ENCODE results near the gene ATXN2L.
A peak's percentile ranks its signal among the peaks of the same experiment; 100 is the strongest.
"Not testable (repeated sequence)": the region's sequence is repeated elsewhere in the genome, so short reads cannot be mapped to it uniquely, and the experiment has no call there.

ATXN2L gene

GRCh38 chr16:28874406-28874805 is 51.6 kb downstream of the ATXN2L start:
- no peak for DNase-seq

- no peak for DNase-seq
Observed at GRCh38 chr16:28875134-28876018, 52.6 kb downstream of the ATXN2L start.

DNA sequence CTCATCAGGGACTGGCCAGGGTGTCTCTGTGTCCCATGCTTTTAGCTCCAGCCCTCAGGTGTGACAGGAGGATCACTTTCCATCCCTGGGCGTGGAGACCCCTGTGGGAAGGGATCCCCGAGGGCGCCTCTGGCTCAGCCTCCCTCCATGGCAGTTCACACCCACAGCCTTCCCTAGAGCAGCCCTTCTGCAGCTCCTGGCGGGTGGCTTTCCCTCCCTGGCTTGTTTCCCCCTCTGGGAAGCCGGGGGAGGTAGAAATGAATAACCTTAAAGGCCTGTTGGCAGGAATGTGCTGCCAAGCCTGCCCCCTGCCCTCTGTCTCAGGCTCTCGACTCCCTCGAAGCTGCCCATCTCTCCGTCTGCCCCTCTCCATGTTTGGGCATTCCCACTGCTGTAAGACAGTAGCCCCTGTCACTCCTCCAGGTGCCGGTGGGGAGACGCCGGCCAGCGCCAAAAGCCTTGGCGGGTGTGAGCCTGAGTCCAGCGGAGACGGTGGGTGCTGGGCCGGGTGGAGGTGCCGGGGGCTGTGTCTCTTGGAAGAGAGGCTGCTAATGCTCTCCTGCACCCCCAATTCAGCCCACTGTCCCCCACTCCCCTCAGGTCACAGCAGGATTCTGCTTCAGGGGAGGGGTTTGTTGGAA is 53.3 kb downstream of the ATXN2L start:
- no peak for DNase-seq

DNA sequence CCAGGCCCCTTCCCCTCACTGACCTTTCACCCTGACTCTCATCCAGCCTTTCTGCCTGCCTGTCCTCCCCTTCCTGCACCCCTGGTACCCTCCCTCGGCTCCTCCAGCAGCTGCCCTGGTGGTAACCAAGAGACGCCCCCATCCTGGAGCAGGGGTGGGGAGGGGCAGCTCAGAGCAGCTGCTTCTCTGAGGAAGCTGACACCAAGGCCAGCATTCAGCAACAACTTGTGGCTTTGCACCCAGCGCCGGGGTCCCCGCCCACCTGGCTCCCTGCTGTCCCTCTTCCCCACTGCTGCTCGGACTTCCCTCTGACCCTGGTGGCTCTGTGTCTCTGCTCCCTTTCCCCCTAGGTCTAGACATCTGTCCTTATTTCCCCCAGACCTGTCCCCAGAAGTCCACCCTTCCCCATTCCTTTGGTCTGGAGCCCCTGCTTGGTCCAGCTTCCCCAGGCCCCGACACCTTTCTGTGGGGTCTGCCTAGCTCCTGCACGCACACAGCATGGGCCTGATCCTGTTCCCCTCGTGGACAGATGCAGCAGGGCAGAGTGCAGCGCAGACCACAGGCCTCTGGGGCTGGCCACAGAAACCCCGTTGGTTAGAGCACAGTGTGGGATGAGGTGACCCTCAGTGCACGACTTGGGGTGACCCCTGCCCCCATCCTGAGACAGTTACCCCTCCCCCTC is 54.3 kb downstream of the ATXN2L start:
- no peak for DNase-seq

GRCh38 chr16:28877655-28878000 is 54.8 kb downstream of the ATXN2L start:
- DNase-seq, result no peak

GRCh38 chr16:28878083-28878926 is 55.5 kb downstream of the ATXN2L start, which contains the start of gene ATP2A1:
ATP2A1 (plus strand) TSS chr16:28878488; CDS start chr16:28878672, 184 bp downstream.
- DNase-seq, result no peak

DNA sequence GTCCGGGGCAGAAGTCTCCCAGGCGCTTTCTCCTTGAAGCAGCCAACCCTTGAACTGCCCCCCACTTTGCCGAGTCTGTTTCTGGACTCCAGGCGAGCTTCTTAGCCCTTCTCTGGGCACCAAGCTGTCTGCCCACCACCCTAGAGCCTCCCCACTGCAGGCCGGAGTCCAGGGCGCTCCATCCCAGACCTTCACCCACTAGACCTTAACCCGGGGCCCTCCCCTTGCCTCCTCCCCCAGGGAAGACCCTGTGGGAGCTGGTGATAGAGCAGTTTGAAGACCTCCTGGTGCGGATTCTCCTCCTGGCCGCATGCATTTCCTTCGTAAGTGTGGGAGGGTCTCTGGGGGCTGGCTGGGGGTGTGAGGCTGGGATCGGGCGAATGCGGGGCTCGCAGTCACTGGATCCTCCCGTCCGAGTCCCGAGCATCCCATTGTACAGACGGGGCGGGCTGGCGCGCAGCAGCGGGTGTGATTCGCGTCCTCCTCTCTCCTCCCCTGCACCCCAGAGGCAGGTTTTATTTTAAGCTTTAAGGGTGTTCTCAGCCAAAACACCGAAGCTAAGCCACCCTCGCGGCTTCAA is 56.6 kb downstream of the ATXN2L start:
- DNase-seq, result no peak

DNA sequence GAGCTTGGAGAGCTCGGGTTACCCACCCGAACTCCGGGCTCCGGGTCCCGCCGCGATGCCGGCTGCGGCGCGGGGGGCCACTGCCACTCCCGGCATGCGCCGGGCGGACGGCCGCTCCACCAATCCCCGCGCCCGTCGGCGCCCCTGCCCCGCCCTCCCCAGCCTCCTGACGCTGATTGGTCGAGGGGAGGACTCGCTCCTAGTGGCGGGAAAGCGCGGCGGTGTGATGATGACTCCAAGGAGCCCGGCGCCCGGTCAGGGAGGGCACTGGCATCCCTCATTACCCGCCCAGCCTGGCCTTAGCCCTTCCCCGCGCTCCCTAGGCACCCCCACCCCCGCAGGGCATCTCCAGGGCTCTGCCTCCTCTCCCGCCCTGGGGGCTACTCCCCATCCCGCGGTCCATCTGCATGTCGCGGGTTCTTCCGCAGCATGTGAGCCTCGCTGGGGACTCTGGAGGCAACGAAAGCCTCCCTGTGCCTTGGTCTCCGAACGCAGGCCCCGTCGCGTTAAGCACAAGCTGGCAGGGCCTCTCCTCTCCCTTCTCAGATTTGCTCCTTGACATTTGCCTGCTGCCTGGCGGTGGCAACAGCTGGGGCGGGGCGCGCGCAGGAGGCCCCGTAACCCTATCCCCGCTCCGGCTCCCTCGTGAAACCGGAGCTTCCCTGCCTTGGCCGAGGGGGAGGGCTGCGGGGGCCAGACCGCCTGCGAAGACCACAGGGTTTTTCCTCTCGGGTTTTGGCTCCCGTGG is 57.2 kb downstream of the ATXN2L start:
- DNase-seq, result peak; percentile 94

DNA sequence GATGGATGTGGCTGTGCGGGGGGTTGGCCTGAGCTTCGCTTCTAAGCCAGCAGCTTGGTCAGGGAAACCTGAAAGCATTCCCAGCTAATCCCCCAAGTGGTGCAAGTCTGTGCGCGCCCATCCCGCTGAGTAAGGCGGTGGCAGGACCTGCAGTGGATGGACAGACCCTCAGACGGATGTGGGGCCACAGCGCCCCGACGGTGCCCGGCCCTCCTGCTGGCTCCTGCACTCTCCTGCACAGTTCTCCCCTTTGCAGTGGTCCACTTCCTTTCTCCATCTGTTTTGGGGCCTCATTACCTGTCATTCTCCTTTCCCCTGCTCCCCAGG is 57.8 kb downstream of the ATXN2L start:
- DNase-seq, result no peak

GRCh38 chr16:28880955-28881354 is 58.2 kb downstream of the ATXN2L start:
- DNase-seq, result no peak

DNA sequence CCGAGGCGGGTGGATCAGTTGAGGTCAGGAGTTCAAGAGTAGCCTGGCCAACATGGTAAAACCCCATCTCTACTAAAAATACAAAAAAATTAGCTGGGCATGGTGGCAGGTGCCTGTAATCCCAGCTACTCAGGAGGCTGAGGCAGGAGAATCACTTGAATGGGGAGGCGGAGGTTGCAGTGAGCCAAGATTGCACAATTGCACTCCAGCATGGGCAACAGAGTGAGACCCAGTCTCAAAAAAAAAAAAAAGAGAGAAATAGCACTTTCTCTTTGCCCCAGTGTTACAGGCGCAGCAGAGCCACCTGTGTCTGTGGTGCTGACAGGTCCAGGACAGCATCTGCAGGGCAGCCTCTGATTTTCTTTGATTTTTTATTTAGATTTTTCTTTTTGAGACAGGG is 58.8 kb downstream of the ATXN2L start:
- DNase-seq, result not testable (repeated sequence)

- no peak for DNase-seq
Observed at GRCh38 chr16:28882551-28883160, 59.9 kb downstream of the ATXN2L start.

DNA sequence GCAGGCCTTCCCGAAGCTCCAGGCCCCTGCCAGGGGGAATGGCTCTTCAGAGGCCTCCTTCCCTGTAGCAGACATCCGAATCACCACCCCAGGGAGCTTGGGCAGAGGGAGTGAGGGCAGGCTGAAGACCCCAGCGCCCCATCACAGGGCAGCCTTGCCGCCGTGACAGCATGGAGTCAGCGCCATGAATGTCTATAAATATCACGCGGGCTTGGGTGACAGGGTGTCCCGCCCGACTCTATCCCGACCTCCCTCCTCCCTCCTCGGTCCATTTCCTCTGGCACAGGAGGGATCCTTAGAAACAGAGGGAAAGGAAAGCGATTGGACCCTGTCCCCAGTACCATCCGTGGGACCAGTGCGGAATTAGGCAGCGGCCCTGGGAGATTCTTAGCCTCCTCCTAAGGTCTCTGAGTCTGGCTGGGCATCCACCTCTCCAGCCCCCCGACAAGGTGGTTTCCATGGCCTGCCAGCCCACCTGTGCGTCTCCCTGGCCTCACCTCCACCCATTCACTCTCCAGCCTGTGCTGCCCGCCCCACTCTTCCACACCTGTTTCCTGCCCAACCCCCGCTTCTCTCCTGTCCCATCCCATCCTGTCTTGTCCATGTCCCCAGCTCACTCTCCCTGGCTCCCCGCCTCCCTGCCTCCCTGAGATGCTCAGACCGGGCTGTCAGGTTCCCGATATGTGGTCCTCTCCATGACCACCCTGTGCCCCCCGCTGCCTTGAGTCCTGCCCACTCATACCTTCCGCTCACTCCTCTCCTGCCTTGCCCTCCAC is 60.6 kb downstream of the ATXN2L start:
- no peak for DNase-seq

- no peak for DNase-seq
Observed at GRCh38 chr16:28884045-28884444, 61.2 kb downstream of the ATXN2L start.

All from hematopoietic multipotent progenitor cell treated with erythropoietin and hydrocortisone succinate and interleukin-3 and kit ligand, for 4 days (in vitro differentiated cells).